ENCODE results near the gene GRK3. TPM values are rescaled to one million over a fixed set of nuclear protein-coding genes. Genes with fewer than 3 reads are reported as not detected.
"Not testable (repeated sequence)": the region's sequence is repeated elsewhere in the genome, so short reads cannot be mapped to it uniquely, and the experiment has no call there.

The GRK3 gene
- total RNA-seq = 1 to 10 TPM; 6.2 to 9.1 TPM

DNA sequence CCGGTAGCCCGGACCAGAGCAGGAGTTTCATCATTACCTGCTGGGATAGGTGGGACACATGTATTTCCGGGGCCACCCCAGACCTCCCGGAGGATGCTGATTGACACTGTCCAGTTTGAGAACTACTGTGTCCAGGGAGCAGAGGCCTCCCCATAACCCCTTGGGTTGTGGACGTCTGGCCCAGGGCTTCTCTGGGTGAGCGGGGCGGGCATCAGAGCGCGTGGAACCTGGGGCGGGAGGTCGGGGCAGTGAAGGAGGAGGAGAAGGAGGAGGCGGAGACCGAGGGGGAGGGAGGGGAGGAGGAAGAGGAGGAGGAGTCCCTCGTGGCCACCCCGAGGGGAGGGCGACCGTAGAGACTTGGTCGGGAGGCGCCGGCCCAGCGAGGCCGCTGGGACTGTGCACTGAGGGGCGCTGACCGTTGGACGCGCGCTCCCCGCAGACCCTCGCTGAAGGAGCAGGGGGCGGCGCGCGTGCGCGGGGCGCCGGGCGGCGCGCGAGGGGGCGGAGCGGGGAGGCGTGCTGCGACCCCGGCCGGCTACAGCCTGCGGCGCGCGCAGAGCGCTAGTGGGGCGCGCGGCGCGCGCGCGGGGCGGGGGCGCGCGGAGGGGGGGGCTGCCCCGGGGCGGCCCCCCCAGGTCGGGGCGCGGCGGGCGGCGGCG, at the start of gene GRK3:
GRK3 (plus strand) TSS at position 356 of the 659 bp plus-strand sequence. CDS start 366 bp downstream, outside the sequence.
- no peaks in the 10 kb centered on the region for H3K36me3 ChIP-seq
- H3K27ac ChIP-seq = peak within 1 kb of the TSS; percentile 63 to 74
- DNase-seq (ENCODE audit: low spot score) = peak; percentile 60
- peak within 1 kb of the TSS; percentile 74 to 95 for H3K4me3 ChIP-seq
- no peaks in the 10 kb centered on the region for H3K9me3 ChIP-seq
- peaks cover 0 to 16% of the 10 kb centered on the region in 2 donors for H3K4me1 ChIP-seq
- no peaks in the 10 kb centered on the region for H3K27me3 ChIP-seq
- TF ChIP-seq, protein P1, sequence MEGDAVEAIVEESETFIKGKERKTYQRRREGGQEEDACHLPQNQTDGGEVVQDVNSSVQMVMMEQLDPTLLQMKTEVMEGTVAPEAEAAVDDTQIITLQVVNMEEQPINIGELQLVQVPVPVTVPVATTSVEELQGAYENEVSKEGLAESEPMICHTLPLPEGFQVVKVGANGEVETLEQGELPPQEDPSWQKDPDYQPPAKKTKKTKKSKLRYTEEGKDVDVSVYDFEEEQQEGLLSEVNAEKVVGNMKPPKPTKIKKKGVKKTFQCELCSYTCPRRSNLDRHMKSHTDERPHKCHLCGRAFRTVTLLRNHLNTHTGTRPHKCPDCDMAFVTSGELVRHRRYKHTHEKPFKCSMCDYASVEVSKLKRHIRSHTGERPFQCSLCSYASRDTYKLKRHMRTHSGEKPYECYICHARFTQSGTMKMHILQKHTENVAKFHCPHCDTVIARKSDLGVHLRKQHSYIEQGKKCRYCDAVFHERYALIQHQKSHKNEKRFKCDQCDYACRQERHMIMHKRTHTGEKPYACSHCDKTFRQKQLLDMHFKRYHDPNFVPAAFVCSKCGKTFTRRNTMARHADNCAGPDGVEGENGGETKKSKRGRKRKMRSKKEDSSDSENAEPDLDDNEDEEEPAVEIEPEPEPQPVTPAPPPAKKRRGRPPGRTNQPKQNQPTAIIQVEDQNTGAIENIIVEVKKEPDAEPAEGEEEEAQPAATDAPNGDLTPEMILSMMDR (IDR thresholded peaks at IDR 0.05) = no peak

DNA sequence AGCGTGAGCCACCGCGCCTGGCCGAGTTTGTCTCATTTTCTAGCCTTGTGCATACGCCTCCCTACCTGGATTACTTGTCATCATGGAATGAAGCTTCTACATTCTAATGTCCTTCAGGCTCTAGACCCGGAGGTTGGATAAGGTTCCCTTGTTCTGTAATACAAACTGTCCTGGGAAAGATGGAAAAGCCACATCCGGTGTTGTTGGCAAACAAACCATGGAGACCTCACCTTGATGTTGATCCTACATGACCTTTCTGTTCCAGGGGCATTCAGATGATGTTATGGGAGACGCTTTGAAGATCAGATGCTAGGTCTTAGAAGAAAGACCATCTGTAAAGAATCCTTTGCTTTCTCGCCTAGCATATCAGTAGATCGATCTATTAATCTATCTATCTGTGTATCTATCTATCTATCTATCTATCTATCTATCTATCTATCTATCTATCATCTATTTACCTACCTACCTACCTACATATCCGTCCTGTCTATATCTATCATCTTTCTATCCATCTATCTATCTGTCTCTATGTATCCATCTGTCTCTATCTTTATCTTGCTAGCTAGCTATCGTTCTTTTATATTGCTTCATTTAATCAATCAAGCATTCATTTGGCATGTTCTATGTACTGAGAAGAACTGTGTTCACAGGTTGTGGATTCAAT, 46.3 kb upstream of the GRK3 start:
- H3K27ac ChIP-seq = no peak overlapping the region
- no peak for DNase-seq (ENCODE audit: low spot score)
- H3K4me1 ChIP-seq = no peaks in the 10 kb centered on the region
- H3K4me3 ChIP-seq = no peak overlapping the region
- no peaks in the 10 kb centered on the region for H3K36me3 ChIP-seq
- no peaks in the 10 kb centered on the region for H3K27me3 ChIP-seq
- TF ChIP-seq, protein P1 (IDR thresholded peaks at IDR 0.05) = no peak
- H3K9me3 ChIP-seq = peaks cover 0 to 7% of the 10 kb centered on the region in 2 donors

DNA sequence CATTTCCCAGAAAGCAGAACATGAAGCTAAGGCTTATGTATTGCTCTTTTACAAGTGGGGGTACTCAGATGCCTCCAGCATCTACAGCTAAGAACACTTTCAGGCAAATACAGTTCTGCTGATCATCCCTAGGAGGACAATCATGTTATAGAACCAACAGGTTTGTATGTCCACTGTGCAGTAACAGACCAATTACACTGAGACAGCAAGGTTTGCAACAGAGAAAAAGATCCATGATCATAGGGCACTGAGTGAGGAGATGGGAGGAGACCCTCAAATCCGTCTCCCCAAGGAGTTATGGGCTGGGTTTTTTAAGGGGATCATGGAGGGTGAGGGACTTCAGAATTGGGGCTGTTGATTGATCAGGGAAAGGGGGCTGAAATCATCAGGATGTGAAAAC, 39.1 kb upstream of the GRK3 start:
- Histone ChIP-seq H3K36me3 (no peaks in the 10 kb centered on the region), H3K4me1 (no peaks in the 10 kb centered on the region), H3K27ac (no peak overlapping the region), H3K9me3 (peaks cover 0 to 17% of the 10 kb centered on the region in 2 donors), H3K4me3 (no peak overlapping the region), H3K27me3 (no peaks in the 10 kb centered on the region)
- TF ChIP-seq, protein P1 (IDR thresholded peaks at IDR 0.05) = no peak
- no peak for DNase-seq (ENCODE audit: low spot score)

DNA sequence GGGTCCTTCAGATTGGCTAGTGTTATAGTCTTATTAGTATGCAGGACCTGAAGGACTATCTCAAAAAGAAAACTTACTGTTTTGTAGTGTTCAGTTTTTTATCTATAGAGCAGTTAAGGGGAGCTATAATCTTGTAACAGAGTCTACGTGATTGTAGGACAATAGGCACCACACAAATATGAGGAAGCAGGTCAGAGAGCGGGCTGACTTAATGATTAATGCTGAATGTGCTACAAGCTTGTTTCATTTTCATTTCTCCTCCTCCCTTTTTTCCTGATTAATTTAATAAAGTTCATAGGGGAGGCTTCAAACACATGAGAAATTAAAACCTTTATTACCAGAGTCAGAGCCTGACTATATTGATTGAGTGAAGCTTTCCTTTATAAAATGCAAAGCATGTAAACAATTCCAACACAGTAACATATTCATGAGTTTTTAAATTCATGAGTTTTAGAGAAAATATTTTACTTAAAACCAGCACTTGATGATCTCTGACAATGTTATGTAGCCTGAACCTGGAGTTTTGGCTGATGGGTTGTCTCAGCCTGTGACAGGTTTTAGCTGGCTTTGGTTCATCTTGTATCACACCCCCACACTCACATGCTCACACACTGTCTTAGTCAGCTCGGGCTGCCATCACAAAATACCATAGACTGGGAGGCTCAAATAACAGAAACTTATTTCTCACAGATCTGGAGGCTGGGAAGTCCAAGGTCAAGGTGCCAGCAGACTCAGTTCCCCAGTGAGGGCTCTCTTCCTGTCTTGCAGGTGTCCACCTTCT, 38.5 kb upstream of the GRK3 start:
- H3K9me3 ChIP-seq = peaks cover 0 to 17% of the 10 kb centered on the region in 2 donors
- not testable (repeated sequence) for H3K4me3 ChIP-seq; H3K27ac ChIP-seq; DNase-seq (ENCODE audit: low spot score); H3K4me1 ChIP-seq; H3K27me3 ChIP-seq; H3K36me3 ChIP-seq

DNA sequence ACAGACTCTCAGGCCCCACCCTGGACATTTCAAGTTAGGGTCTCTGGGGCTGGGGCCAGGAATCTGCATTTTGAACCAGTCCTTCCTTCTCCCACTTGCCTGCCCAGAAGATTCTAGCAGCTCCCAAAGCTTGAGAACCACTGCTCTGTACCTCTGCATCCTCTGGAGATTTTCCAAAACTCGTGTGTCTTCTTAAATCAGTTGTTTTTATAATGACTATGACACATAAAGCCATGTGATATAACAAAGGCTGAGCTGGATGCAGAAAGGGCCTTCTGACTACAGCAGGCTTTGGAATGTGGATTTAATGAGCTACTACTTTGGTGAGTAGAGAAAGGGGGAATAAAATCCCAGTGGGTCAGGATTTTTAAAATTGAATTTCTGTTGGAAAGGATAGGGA, 37.5 kb upstream of the GRK3 start:
- H3K27ac ChIP-seq; H3K4me3 ChIP-seq; H3K36me3 ChIP-seq; H3K4me1 ChIP-seq; H3K27me3 ChIP-seq; DNase-seq (ENCODE audit: low spot score): not testable (repeated sequence)
- peaks cover 0 to 11% of the 10 kb centered on the region in 2 donors for H3K9me3 ChIP-seq

DNA sequence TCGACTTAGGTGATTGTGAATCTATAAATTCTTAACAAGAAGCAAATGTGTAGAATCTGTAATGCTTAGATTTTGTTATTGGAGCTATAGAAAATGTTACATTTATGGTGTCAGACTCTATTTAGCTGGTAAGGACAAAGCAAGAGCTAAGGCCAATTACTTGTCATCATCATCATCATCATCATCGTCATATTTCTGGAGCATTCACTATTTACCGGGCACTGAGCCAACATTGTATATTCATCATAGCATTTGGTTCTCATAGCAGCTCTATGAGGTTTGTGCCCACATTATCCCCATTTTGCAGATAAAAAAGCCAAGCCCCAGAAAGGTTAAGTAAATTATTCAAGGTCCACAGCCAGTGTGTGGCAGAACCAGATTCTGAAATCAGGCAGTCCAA, 36.4 kb upstream of the GRK3 start:
- peaks cover 0 to 11% of the 10 kb centered on the region in 2 donors for H3K9me3 ChIP-seq
- not testable (repeated sequence) for H3K36me3 ChIP-seq; H3K27me3 ChIP-seq; DNase-seq (ENCODE audit: low spot score); H3K4me3 ChIP-seq; H3K27ac ChIP-seq; H3K4me1 ChIP-seq

DNA sequence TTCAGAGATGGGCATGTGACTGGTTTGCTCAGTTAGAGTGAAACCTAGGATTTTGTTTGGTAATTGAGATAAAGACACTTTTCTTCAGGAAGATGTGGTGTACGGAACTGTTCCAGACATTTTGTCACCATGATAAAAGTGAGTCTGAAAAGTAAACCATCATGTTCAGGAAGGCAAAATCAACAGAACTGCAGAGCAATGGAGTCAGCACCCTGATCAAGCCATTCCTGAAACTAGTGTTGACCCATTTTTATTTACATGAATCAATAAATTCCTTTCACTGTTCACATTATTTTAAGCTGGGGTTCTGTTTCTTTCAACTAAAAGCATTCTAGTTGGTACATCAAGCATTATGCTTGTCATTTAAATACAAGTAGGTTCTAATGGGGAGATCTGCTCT, 35.4 kb upstream of the GRK3 start:
- H3K36me3 ChIP-seq; H3K27ac ChIP-seq; DNase-seq (ENCODE audit: low spot score); H3K4me3 ChIP-seq; H3K4me1 ChIP-seq; H3K27me3 ChIP-seq: not testable (repeated sequence)
- H3K9me3 ChIP-seq = peaks cover 0 to 11% of the 10 kb centered on the region in 2 donors

DNA sequence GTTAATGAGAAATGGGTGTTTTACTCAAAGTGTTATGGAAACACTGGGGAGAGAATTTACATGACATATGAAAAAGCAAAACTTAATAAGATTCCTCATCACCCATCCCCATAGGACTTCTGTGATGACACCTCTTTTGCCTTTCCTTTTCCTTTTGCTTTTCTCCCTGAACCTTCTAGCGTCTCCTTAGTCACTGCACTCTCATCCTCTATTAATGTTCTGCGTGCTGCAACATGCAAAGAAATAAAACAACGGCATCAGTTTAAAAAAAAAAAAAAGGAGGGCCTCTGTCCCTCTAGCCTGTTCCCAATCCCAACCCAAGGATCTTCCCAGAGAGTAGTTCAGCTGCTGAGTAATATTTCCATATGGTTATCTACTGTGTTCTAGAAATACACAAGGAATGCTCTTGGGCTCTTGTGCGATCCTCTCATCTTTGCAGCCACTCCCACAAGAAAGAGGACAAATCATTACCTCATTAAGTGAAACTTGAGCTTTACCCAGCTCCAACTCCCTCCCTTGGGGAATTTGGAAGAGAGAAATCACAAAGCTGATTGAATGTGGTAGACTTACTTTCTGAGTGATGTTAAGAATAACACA, 34.8 kb upstream of the GRK3 start:
- peaks cover 0 to 11% of the 10 kb centered on the region in 2 donors for H3K9me3 ChIP-seq
- H3K4me3 ChIP-seq; H3K27ac ChIP-seq; H3K36me3 ChIP-seq; H3K27me3 ChIP-seq; H3K4me1 ChIP-seq; DNase-seq (ENCODE audit: low spot score): not testable (repeated sequence)

DNA sequence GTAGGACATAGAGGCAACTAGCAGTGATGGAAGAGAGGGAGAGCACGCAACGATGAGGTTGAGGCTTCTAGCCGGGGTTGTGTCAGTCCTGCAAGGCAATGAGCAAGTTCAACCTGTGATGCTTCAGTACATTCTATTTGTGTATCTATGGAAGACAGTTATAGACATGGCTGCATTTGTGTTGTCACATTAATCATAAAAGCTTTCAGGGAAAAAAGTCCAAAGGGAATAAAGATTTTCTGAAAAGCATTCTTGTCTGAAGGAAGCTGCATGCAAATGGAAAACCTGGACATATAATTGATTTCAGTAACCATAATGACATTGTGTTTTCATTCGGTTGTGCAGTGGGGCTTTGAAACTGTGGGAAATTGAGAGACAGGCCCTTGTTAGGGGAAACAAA, 32.8 kb upstream of the GRK3 start:
- H3K27ac ChIP-seq; H3K9me3 ChIP-seq; DNase-seq (ENCODE audit: low spot score); H3K36me3 ChIP-seq; H3K4me3 ChIP-seq; H3K27me3 ChIP-seq; H3K4me1 ChIP-seq: not testable (repeated sequence)

Data from right atrium auricular region (tissue), 2 donors.